ENCODE data around the gene JAKMIP3. TPM values are rescaled to one million over a fixed set of nuclear protein-coding genes. Genes with fewer than 3 reads are reported as not detected.

Gene JAKMIP3
- polyA plus RNA-seq, 3 donors, result 0.20 TPM; not detected in 2

GRCh38 chr10:132111121-132111731 is 45.5 kb downstream of the JAKMIP3 start:
- DNase-seq, result no peak
- Histone ChIP-seq H3K36me3 (replicated peaks in 1 of 2; ENCODE audit: control insufficient read depth in 1 of 2, insufficient read depth in 2 of 2, low read length in 2 of 2) (no peaks in the 10 kb centered on the region), H4K20me1 (ENCODE audit: insufficient read depth, low read length) (no peaks in the 10 kb centered on the region), H3K4me1 (ENCODE audit: control insufficient read depth in 1 of 2, insufficient read depth in 2 of 2, low read length in 2 of 2) (no peaks in the 10 kb centered on the region), H2AFZ (ENCODE audit: insufficient read depth, low read depth, low read length, poor library complexity, severe bottlenecking) (no peak overlapping the region), H3K4me3 (replicated peaks in 1 of 3; ENCODE audit: low read depth in 2 of 3, low read length in 3 of 3) (no peak overlapping the region), H3K4me2 (replicated peaks; ENCODE audit: extremely low read depth, low read length, poor library complexity, severe bottlenecking) (no peak overlapping the region), H3K79me2 (ENCODE audit: insufficient read depth, low read length) (no peaks in the 10 kb centered on the region), H3K27me3 (ENCODE audit: control insufficient read depth in 2 of 2, insufficient read depth in 2 of 2, low read length in 2 of 2) (no peaks in the 10 kb centered on the region), H3K9ac (ENCODE audit: insufficient read depth, low read length, poor library complexity, severe bottlenecking) (no peak overlapping the region), H3K27ac (ENCODE audit: low read depth in 1 of 2, low read length in 2 of 2) (no peak overlapping the region), H3K9me3 (replicated peaks in 1 of 2; ENCODE audit: control insufficient read depth in 1 of 2, insufficient read depth in 1 of 2, low read length in 2 of 2) (no peaks in the 10 kb centered on the region)
- Mint-ChIP-seq H3K27me3 (ENCODE audit: low read depth in 3 of 3) (peaks cover 5 to 12% (median 6%) of the 10 kb centered on the region in 3 donors), H3K9me3 (peaks cover 0 to 1% (median 0%) of the 10 kb centered on the region in 7 donors), H3K4me3 (no peak overlapping the region), H3K36me3 (no peaks in the 10 kb centered on the region), H3K27ac (no peak overlapping the region), H3K4me1 (no peaks in the 10 kb centered on the region)
- intact Hi-C loops (cut with micrococcal nuclease), result no loop called here
- no peak for TF ChIP-seq CTCF (IDR thresholded peaks at IDR 0.05)
- WGBS (ENCODE audit: insufficient coverage), result 93% methylated on average over 12 of the region's 14 CpGs

GRCh38 chr10:132111871-132112341 is 46.2 kb downstream of the JAKMIP3 start:
- Mint-ChIP-seq H3K4me3 (no peak overlapping the region), H3K27ac (no peak overlapping the region), H3K36me3 (no peaks in the 10 kb centered on the region)

More at GRCh38 chr10:132111871-132112341, 46.2 kb downstream of the JAKMIP3 start:
- Histone ChIP-seq H2AFZ (ENCODE audit: insufficient read depth, low read depth, low read length, poor library complexity, severe bottlenecking) (no peak overlapping the region), H3K4me2 (replicated peaks; ENCODE audit: extremely low read depth, low read length, poor library complexity, severe bottlenecking) (no peak overlapping the region), H3K79me2 (ENCODE audit: insufficient read depth, low read length) (no peaks in the 10 kb centered on the region), H4K20me1 (ENCODE audit: insufficient read depth, low read length) (no peaks in the 10 kb centered on the region), H3K36me3 (replicated peaks in 1 of 2; ENCODE audit: control insufficient read depth in 1 of 2, insufficient read depth in 2 of 2, low read length in 2 of 2) (no peaks in the 10 kb centered on the region), H3K4me3 (replicated peaks in 1 of 3; ENCODE audit: low read depth in 2 of 3, low read length in 3 of 3) (no peak overlapping the region), H3K9ac (ENCODE audit: insufficient read depth, low read length, poor library complexity, severe bottlenecking) (no peak overlapping the region), H3K27ac (ENCODE audit: low read depth in 1 of 2, low read length in 2 of 2) (no peak overlapping the region), H3K27me3 (ENCODE audit: control insufficient read depth in 2 of 2, insufficient read depth in 2 of 2, low read length in 2 of 2) (no peaks in the 10 kb centered on the region), H3K4me1 (ENCODE audit: control insufficient read depth in 1 of 2, insufficient read depth in 2 of 2, low read length in 2 of 2) (no peaks in the 10 kb centered on the region), H3K9me3 (replicated peaks in 1 of 2; ENCODE audit: control insufficient read depth in 1 of 2, insufficient read depth in 1 of 2, low read length in 2 of 2) (no peaks in the 10 kb centered on the region)
- Mint-ChIP-seq H3K27me3 (ENCODE audit: low read depth in 3 of 3) (peaks cover 5 to 12% (median 6%) of the 10 kb centered on the region in 3 donors), H3K4me1 (no peaks in the 10 kb centered on the region), H3K9me3 (peaks cover 0 to 1% (median 0%) of the 10 kb centered on the region in 7 donors)
- intact Hi-C loops (cut with micrococcal nuclease), result no loop called here
- DNase-seq, result no peak
- WGBS (ENCODE audit: insufficient coverage), result 94% methylated on average over 16 of the region's 20 CpGs
- TF ChIP-seq CTCF (IDR thresholded peaks at IDR 0.05), result no peak
